Measurements from ENCODE around the gene RYK. TPM values are rescaled to one million over a fixed set of nuclear protein-coding genes. Genes with fewer than 3 reads are reported as not detected.

Gene RYK
- polyA plus RNA-seq, 4 donors, result 92.0 to 106 (median 98.8) TPM

GRCh38 chr3:134258761-134259347 lies 8.2 kb upstream of the RYK start:
- no peak for DNase-seq (ENCODE audit: low read depth in 4 of 4, low spot score in 3 of 4)

GRCh38 chr3:134255404-134255803 lies 4.7 kb upstream of the RYK start:
- DNase-seq (ENCODE audit: low read depth in 4 of 4, low spot score in 3 of 4), result no peak

GRCh38 chr3:134253475-134254226 lies 3.0 kb upstream of the RYK start:
- DNase-seq (ENCODE audit: low read depth in 4 of 4, low spot score in 3 of 4), result no peak

- DNase-seq (ENCODE audit: low read depth in 4 of 4, low spot score in 3 of 4), result no peak
Observed at GRCh38 chr3:134252766-134253165, 2.1 kb upstream of the RYK start.

- peak in 1 of 4 donors; percentile 3 for DNase-seq (ENCODE audit: low read depth in 4 of 4, low spot score in 3 of 4)
Observed at GRCh38 chr3:134251731-134252391, 1.2 kb upstream of the RYK start.

- peak in 3 of 4 donors; percentile 32 to 39 (median 35) for DNase-seq (ENCODE audit: low read depth in 4 of 4, low spot score in 3 of 4)
Observed at GRCh38 chr3:134249935-134250716, 533 bp downstream of the RYK start.

- peak in 1 of 4 donors; percentile 3 for DNase-seq (ENCODE audit: low read depth in 4 of 4, low spot score in 3 of 4)
Observed at GRCh38 chr3:134249296-134249841, 1.3 kb downstream of the RYK start.

- no peak for DNase-seq (ENCODE audit: low read depth in 4 of 4, low spot score in 3 of 4)
Observed at GRCh38 chr3:134244921-134245320, 5.7 kb downstream of the RYK start.

GRCh38 chr3:134242649-134243617 lies 7.7 kb downstream of the RYK start:
- no peak for DNase-seq (ENCODE audit: low read depth in 4 of 4, low spot score in 3 of 4)

GRCh38 chr3:134239538-134239937 lies 11.1 kb downstream of the RYK start:
- no peak for DNase-seq (ENCODE audit: low read depth in 4 of 4, low spot score in 3 of 4)

GRCh38 chr3:134237454-134238145 lies 13.1 kb downstream of the RYK start:
- no peak for DNase-seq (ENCODE audit: low read depth in 4 of 4, low spot score in 3 of 4)

GRCh38 chr3:134236505-134237170 lies 14.0 kb downstream of the RYK start:
- no peak for DNase-seq (ENCODE audit: low read depth in 4 of 4, low spot score in 3 of 4)

GRCh38 chr3:134235577-134236076 lies 15.0 kb downstream of the RYK start:
- no peak for DNase-seq (ENCODE audit: low read depth in 4 of 4, low spot score in 3 of 4)

- no peak for DNase-seq (ENCODE audit: low read depth in 4 of 4, low spot score in 3 of 4)
Observed at GRCh38 chr3:134232951-134233350, 17.7 kb downstream of the RYK start.

GRCh38 chr3:134232151-134232550 lies 18.5 kb downstream of the RYK start:
- no peak for DNase-seq (ENCODE audit: low read depth in 4 of 4, low spot score in 3 of 4)

- no peak for DNase-seq (ENCODE audit: low read depth in 4 of 4, low spot score in 3 of 4)
Observed at GRCh38 chr3:134231131-134231530, 19.5 kb downstream of the RYK start.

- DNase-seq (ENCODE audit: low read depth in 4 of 4, low spot score in 3 of 4), result no peak
Observed at GRCh38 chr3:134229038-134229437, 21.6 kb downstream of the RYK start.

- DNase-seq (ENCODE audit: low read depth in 4 of 4, low spot score in 3 of 4), result no peak
Observed at GRCh38 chr3:134228479-134228878, 22.2 kb downstream of the RYK start.

Data from left renal pelvis (tissue), 4 donors.